H1 (cell line): Measurements from ENCODE around the gene ZNF860.

Experiments
- CHD2 ChIP-seq: IDR thresholded peaks from 2 replicates; pipeline ENCODE4 v1.6.1; 2012; ENCODE audit warnings: low read length, improper control_type of control experiment
- EZH2 ChIP-seq: fragments of 200-600 bp; sonication (generic); IDR thresholded peaks from 2 replicates; pipeline ENCODE4 v1.7.1; 2012; ENCODE audit warnings: low read depth, mild to moderate bottlenecking, moderate library complexity, low read length, inconsistent platforms; ENCODE audit not compliant: severe bottlenecking
- JUN ChIP-seq: IDR thresholded peaks from 2 replicates; pipeline ENCODE4 v1.6.1; 2011; ENCODE audit warnings: low read depth, mild to moderate bottlenecking, improper control_type of control experiment, low read length
- TF ChIP-seq, protein P1 (sequence below), 3 experiments: IDR thresholded peaks; 1 replicate in 2 of 3; 2 replicates in 1 of 3; pipeline versions ENCODE4 v1.5.1 to v1.6.1; 2011; ENCODE audit warnings: low read length in 3 of 3, mild to moderate bottlenecking in 3 of 3, inconsistent platforms in 2 of 3, low read depth in 1 of 3, moderate library complexity in 1 of 3; ENCODE audit not compliant: insufficient read depth in 1 of 3; ENCODE audit errors: control extremely low read depth in 1 of 3

DNA sequence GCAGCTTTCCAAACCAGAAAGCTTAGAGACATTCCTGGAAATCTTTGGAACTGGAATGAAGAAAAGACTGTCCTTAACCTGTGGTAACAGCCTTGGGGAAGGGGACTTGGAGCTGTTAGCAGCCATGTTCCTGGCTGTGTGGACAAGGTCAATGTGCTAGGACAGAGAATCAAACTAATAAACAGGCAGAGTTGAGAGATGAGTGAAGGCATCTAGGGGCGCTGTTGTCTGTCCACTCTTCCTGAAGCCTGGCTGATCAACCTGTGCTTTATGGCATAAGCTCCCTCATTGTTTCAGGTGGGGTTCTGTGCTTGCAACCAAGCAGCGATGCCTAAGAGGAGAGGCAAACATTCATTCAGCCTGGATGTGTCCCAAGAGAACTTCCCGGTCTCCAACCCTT is 19.3 kb downstream of the ZNF860 start:
- TF ChIP-seq, protein P1, sequence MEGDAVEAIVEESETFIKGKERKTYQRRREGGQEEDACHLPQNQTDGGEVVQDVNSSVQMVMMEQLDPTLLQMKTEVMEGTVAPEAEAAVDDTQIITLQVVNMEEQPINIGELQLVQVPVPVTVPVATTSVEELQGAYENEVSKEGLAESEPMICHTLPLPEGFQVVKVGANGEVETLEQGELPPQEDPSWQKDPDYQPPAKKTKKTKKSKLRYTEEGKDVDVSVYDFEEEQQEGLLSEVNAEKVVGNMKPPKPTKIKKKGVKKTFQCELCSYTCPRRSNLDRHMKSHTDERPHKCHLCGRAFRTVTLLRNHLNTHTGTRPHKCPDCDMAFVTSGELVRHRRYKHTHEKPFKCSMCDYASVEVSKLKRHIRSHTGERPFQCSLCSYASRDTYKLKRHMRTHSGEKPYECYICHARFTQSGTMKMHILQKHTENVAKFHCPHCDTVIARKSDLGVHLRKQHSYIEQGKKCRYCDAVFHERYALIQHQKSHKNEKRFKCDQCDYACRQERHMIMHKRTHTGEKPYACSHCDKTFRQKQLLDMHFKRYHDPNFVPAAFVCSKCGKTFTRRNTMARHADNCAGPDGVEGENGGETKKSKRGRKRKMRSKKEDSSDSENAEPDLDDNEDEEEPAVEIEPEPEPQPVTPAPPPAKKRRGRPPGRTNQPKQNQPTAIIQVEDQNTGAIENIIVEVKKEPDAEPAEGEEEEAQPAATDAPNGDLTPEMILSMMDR (IDR thresholded peaks at IDR 0.05; ENCODE audit: control extremely low read depth in 1 of 3, insufficient read depth in 1 of 3, low read depth in 1 of 3, low read length in 3 of 3), result peak in 1 of 3 experiments; percentile 5; a peak in 1 of 4 replicates
- TF ChIP-seq CHD2 (no peak), JUN (no peak), EZH2 (no peak)
